Prostate gland (tissue), 2 donors: ENCODE measurements around the gene CDH13. TPM values are rescaled to one million over a fixed set of nuclear protein-coding genes. Genes with fewer than 3 reads are reported as not detected.

Experiments
- DNase-seq: peaks from one replicate; pipeline ENCODE4 v3.0.0-alpha.2; 2019; ENCODE audit warnings: low spot score
- H3K27ac ChIP-seq, 2 donors: fragments of 200-600 bp; sonication (generic); 2 replicates each; pipeline ENCODE4 v1.5.1; 2017 to 2019
- H3K27me3 ChIP-seq: fragments of 200-600 bp; sonication (generic); replicated peaks from 2 replicates; pipeline ENCODE4 v1.5.1; 2019; ENCODE audit not compliant: insufficient read depth
- H3K36me3 ChIP-seq, 2 donors: fragments of 200-600 bp; sonication (generic); 1 replicate in 1 of 2; 2 replicates in 1 of 2; pipeline versions ENCODE4 v1.5.1 to v1.8.1; 2017 to 2019
- H3K4me1 ChIP-seq: fragments of 200-600 bp; sonication (generic); replicated peaks from 2 replicates; pipeline ENCODE4 v1.5.1; 2019
- H3K4me3 ChIP-seq, 2 donors: fragments of 200-600 bp; sonication (generic); 2 replicates each; pipeline ENCODE4 v1.5.1; 2017 to 2019
- H3K9me3 ChIP-seq: fragments of 200-600 bp; sonication (generic); 2 replicates; pipeline ENCODE4 v1.5.1; 2017
- CTCF ChIP-seq, 4 experiments: fragments of 200-600 bp in 2 of 4; fragments of 450-650 bp in 2 of 4; sonication (generic) in 2 of 4; IDR thresholded peaks; 1 replicate in 3 of 4; 2 replicates in 1 of 4; pipeline ENCODE4 v1.5.1; 2016 to 2019; ENCODE audit warnings: antibody characterized with exemption in 4 of 4, mild to moderate bottlenecking in 2 of 4, moderate library complexity in 2 of 4
- POLR2A ChIP-seq: fragments of 450-650 bp; IDR thresholded peaks from one replicate; pipeline ENCODE4 v1.6.1; 2016; ENCODE audit warnings: antibody characterized with exemption, mild to moderate bottlenecking
- POLR2AphosphoS5 ChIP-seq: sonication (generic); formaldehyde crosslinking; IDR thresholded peaks from one replicate; pipeline ENCODE4 v1.6.1; 2017; ENCODE audit warnings: antibody characterized with exemption
- WGBS: methylation state at CpG from one replicate; pipeline ENCODE4 v1.1.5; 2018; 5-methylcytosine and 5-hydroxymethylcytosine counted together
- intact Hi-C: fragments of 100-400 bp; cut with DNase I; formaldehyde crosslinking; loops from one replicate; pipeline ENCODE4 v1.14.2; 2022
- total RNA-seq, 2 donors: library from RNA; depleted of rRNA; stranded (reverse); fragments of >200 nt; gene quantifications; one replicate each; pipeline ENCODE4 v1.1.0, GENCODE V29; 2016

Gene CDH13
- total RNA-seq, 2 donors from 2014 or later = 20.6 to 23.0 TPM

- TF ChIP-seq POLR2A (no peak), CTCF (IDR thresholded peaks at IDR 0.05) (no peak)
- DNase-seq = no peak
- Histone ChIP-seq H3K4me1 (no peaks in the 10 kb centered on the region), H3K36me3 (no peaks in the 10 kb centered on the region), H3K4me3 (no peak overlapping the region), H3K9me3 (no peaks in the 10 kb centered on the region), H3K27me3 (peaks cover 6% of the 10 kb centered on the region), H3K27ac (no peak overlapping the region)
- intact Hi-C loops = no loop called here
- WGBS = 62% methylated on average over 9 of the region's 9 CpGs
These were observed 621.1 kb downstream of the CDH13 start for GRCh38 chr16:83247767-83248372.

- H3K4me1 ChIP-seq = no peaks in the 10 kb centered on the region
- no peaks in the 10 kb centered on the region for H3K36me3 ChIP-seq
- DNase-seq = no peak
- WGBS = 83% methylated on average over 8 of the region's 8 CpGs
- intact Hi-C loops = no loop called here
- peaks cover 6% of the 10 kb centered on the region for H3K27me3 ChIP-seq
- H3K27ac ChIP-seq = no peak overlapping the region
- H3K4me3 ChIP-seq = no peak overlapping the region
- H3K9me3 ChIP-seq = no peaks in the 10 kb centered on the region
- no peak for TF ChIP-seq POLR2AphosphoS5
- no peak for TF ChIP-seq CTCF (IDR thresholded peaks at IDR 0.05)
- no peak for TF ChIP-seq POLR2A
These were observed 622.1 kb downstream of the CDH13 start for GRCh38 chr16:83248735-83249463.

- intact Hi-C loops = no loop called here
- no peak for TF ChIP-seq CTCF (IDR thresholded peaks at IDR 0.05)
- TF ChIP-seq POLR2AphosphoS5 = peak; percentile 21
- no peak for TF ChIP-seq POLR2A
- WGBS = 27% methylated on average over 3 of the region's 3 CpGs
These were observed 626.8 kb downstream of the CDH13 start for GRCh38 chr16:83253521-83253920.

GRCh38 chr16:83258366-83258928, 631.7 kb downstream of the CDH13 start:
- 89% methylated on average over 9 of the region's 9 CpGs for whole genome bisulfite sequencing
- H3K27ac ChIP-seq = no peak overlapping the region
- no peaks in the 10 kb centered on the region for H3K9me3 ChIP-seq
- H3K27me3 ChIP-seq = no peaks in the 10 kb centered on the region
- TF ChIP-seq CTCF (IDR thresholded peaks at IDR 0.05) (no peak), POLR2AphosphoS5 (no peak), POLR2A (no peak)
- no peaks in the 10 kb centered on the region for H3K36me3 ChIP-seq
- H3K4me1 ChIP-seq = no peaks in the 10 kb centered on the region
- no peak overlapping the region for H3K4me3 ChIP-seq
- no peak for DNase-seq
- intact Hi-C loops = no loop called here

More at GRCh38 chr16:83253521-83253920, 626.8 kb downstream of the CDH13 start:
- no peak overlapping the region for H3K4me3 ChIP-seq
- no peaks in the 10 kb centered on the region for H3K4me1 ChIP-seq
- H3K27me3 ChIP-seq = peaks cover 6% of the 10 kb centered on the region
- no peak for DNase-seq
- no peak overlapping the region for H3K27ac ChIP-seq
- H3K36me3 ChIP-seq = no peaks in the 10 kb centered on the region
- H3K9me3 ChIP-seq = no peaks in the 10 kb centered on the region
